GM10266 (cell line): ENCODE data around the gene MS4A15.

ENCODE experiments used
- DNase-seq: peaks from one replicate; pipeline ENCODE4 v3.0.0; 2012; ENCODE audit errors: extremely low spot score
- CTCF ChIP-seq: IDR thresholded peaks from 2 replicates; pipeline ENCODE4 v1.5.1; 2012; ENCODE audit warnings: mild to moderate bottlenecking, low read depth; ENCODE audit not compliant: control insufficient read depth, insufficient read depth; ENCODE audit errors: missing control alignments

MS4A15 gene

DNA sequence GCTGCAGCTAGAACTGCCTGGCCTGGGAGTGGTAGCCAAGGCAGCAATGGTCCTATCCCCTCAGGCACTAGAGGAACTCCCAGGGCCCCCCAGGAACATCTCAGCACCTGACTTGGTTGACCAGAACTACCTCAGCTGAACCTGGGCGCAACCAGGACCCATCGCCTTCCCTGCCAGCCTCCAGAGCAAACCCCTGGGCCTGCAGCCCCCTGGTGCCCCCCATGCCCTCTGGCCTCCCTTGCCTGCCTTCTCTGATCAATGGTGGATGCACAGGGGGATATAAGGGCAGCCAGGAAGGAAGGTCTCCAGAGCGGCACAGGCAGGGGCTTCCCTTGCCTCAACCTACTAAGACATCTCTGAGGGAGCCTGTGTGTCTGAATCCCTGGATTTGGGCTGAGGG is 42.0 kb downstream of the MS4A15 start:
- no peak for DNase-seq
- TF ChIP-seq CTCF: no peak

- no peak for TF ChIP-seq CTCF
- no peak for DNase-seq
These were observed 44.5 kb downstream of the MS4A15 start for GRCh38 chr11:60801194-60801593.

DNA sequence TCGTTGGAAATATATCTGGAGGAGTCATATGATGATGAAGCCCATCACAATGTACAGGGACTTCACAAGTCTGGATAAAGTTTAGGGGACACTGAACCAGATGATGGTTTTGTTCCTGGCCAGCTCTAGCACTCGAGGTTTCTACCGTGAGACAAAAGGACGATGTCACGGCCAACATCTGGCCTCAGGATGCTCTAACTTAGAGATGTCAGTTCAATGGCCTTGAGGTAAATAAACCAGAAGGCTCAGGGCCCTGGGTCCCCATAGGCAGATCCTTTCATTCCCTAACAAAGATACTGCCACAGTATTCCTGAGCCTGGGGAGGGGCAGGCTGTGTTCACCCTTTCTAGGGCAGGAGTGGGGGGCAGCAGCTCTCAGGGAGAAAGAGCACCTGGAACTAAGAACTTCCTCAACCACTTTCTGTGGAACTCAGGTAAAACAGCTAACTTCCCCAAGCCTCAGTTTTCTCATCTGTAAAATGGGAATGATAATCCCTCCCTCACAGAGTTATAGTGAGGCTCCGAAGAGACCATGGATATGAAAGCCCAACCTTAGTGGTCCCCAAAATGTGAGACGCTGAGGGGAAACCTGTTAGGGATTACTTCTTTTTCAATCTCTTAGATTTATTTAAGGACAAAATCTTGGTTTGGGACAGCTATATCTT is 46.7 kb downstream of the MS4A15 start:
- TF ChIP-seq CTCF: no peak
- no peak for DNase-seq

- no peak for TF ChIP-seq CTCF
- no peak for DNase-seq
These were observed 52.6 kb downstream of the MS4A15 start for GRCh38 chr11:60809249-60809648.

DNA sequence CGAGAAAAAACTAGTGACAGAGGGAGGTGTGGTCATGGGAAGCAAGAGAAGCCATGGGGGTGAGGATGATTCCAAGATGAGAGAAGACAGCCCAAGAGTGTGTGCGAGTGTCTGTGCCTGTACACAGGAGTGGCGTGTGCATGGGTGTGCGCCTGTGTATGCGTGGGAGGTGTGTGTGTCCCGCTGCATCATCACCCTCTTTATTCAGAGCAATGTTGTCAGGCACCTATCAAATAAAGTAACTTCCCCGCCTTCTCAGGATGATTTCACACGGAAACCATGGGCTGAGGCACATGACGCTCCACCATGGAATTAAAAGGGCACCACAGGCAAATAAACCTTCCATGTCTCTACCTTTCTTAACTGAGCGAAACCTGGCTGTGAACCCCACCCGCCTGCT is 53.0 kb downstream of the MS4A15 start:
- DNase-seq: no peak
- no peak for TF ChIP-seq CTCF

DNA sequence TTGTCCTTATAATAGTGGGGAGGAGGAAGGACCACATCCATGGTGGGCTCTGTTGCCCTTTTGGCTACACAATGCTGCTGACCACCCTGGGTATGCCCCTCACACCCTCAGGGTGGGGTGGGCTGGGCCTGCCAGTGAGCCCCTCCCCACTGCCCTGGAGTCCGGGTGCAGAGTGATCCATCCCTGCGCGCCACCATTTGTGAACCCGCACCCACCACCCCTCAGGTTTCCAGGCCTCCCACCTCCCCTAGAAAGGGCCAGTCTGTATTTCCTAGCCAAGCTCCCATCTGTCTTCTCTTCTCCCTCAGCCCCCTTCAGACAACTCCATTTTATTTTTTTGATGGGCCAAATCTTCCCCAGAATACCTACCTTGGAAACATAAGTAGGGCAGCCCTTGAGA is 53.5 kb downstream of the MS4A15 start:
- TF ChIP-seq CTCF: no peak
- no peak for DNase-seq

GRCh38 chr11:60810569-60810968 is 53.9 kb downstream of the MS4A15 start:
- no peak for DNase-seq
- no peak for TF ChIP-seq CTCF
